NCI-H524 (cell line): Measurements from ENCODE around the gene SLC43A2.

Source experiments
- DNase-seq, 2 experiments: peaks; one replicate each; lab custom pipeline; 2025; lab: John Stamatoyannopoulos, UW

SLC43A2 gene

DNA sequence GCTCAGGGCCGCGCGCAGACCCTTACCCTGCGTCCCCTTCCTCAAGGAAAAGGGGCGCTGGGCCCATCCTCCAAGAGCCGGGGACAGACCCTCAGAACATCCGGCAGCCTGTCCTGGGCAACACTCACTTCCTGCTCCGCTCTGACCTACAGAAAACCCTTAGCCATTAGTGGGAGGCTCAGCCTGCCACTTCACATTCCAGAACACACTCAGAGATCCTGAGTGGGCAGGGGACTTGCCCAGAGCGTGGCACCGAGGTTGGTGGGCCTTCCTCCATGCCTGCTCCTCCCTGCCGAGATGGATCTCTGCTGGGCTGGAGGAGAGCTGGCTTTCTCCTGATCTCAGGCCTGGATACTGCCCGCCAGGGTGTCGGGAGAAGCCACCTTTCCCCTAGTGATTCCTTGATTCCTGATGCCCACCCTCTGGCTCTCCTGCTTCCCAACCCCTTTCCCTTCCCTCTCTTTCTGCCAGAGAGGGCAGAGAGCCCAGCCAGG, 15.4 kb upstream of the SLC43A2 start:
- DNase-seq = no peak

DNA sequence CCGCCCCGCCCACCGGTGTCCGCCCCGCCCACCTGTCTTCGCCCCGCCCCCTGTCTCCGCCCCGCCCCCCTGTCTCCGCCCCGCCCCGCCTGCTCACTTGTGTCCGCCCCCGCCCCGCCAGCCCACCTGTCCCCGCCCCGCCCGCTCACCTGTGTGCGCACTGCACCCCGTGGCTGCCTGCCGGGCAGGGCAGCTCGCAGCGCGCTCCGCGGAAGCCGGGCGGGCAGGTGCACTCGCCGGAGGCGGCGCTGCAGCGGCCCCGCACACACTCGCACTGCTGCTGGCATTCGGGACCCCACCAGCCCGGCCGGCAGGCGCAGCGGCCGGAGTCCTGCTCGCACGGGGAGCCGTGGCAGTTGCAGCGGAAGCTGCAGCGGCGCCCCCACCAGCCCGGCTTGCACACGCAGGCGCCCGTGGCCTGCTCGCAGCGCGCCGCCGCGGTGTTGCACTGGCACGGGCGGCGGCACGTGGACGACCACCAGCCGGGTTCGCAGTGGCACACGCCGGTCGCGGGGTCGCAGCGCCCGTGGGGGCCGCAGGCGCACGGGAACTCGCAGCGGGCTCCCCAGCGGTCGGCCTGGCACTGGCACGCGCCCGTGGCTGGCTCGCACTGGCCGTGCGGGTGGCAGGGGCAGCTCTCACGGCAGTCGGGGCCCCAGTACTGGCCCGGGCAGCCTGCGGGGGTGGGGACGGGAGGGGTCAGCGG, 14.8 kb upstream of the SLC43A2 start:
- peak in 1 of 2 experiments; percentile 49 for DNase-seq

DNA sequence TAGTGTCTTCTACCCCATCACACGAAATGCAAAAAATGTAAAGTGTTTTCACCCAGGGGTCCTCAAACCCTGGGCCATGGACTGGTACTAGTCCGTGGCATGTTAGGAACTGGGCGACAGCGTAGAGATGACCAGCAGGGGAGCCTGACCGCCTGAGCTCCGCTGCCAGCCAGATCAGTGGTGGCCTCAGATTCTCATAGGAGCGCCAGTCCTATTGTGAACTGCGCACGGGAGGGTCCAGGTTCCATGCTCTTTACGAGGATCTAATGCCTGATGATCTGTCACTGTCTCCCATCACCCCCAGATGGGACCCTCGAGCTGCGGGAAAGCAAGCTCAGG, 12.4 kb upstream of the SLC43A2 start:
- DNase-seq = no peak

DNA sequence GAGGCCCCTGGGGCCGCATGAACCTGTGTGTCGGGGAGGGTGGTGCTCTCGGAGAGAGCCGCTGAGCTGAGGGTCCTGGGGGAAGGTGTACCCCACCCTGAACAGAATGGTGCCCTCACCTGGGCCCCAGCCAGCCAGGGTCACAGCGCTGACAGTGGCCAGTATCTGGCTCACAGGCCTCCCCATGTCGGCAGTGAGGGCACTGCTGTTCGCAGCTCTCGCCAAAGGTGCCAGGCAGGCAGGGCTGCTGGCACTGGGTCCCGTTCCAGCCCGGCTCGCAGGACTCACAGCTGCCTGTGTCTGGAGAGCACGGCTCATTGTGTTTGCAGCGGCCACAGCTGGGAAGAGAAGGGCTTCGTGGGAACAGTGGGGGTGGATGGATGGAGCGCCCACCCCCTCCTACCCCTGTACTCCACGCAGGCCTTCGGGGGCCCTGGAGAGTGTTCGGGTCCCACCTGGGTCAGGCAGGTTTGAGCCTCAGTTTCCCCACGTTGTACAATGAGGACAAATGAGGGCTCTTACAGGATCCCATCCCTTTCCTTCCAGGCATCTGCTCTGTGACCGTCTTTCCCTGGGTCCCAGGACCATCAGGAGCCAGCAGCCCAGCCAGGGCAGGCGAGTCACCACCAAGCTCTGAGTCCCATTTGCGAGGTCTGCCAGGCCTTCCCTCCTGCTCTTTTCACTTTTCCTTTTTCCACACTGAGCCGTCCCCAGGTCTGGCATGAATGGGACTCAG, 11.9 kb upstream of the SLC43A2 start:
- peak in 1 of 2 experiments; percentile 15 for DNase-seq

DNA sequence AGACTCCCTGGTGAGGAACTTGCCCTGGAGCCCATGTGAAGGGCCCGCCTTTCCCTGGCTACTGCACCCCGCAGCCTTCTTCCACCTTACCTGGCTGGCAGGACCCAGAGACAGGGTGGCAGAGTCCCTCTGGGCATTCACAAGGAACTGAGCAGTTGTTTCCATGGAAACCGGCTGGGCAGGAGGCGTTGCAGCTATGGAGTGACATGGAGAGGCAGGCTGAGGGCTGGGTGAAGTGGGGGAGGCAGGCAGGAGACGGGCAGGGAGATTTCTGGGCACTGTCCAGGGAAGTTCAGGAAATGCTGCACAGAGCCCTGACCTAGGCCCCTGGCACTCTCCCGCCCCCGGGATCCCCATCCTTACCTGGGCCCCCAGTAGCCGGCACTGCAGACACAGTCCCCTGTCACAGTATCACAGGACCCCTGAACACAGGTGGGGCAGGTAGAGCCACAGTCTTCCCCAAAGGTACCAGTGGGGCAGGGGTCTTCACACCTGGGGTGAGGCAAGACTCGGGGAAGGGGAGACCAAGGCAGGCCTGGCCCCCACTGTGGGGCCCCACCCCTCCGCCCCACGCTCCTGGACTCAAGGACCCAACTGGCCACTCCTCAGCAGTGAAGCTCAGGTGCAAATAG, 11.0 kb upstream of the SLC43A2 start:
- DNase-seq = peak; percentile 15 to 33

DNA sequence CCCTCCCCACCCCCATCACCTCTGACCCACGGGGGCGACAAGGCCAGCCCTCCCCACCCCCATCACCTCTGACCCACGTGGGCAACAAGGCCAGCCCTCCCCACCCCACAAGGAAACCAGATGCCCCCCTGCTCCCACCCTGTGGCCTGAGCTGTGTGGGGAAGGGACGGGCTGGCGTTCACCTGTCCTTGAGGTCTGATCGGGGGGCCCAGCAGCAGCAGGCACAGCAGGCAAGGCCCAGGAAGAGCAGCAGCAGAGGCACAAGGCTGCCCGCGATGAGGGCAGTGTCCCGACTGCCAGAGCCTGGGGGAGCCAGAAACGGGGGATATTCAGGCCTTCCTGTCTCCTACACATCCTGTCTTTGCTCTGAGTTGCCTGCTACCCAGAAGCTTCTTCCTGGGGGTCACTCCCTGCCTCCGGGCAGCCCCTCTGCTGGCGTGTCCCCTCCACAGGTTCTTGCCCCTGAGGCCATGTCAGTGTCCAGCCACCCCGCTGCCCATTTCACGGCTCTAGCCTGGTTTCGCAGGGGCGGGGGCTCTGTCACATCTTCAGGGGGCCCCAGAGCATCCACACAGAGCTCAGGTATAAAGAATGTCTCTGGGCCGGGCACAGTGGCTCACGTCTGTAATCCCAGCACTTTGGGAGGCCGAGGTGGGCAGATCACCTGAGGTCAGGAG, 10.1 kb upstream of the SLC43A2 start:
- DNase-seq = no peak

DNA sequence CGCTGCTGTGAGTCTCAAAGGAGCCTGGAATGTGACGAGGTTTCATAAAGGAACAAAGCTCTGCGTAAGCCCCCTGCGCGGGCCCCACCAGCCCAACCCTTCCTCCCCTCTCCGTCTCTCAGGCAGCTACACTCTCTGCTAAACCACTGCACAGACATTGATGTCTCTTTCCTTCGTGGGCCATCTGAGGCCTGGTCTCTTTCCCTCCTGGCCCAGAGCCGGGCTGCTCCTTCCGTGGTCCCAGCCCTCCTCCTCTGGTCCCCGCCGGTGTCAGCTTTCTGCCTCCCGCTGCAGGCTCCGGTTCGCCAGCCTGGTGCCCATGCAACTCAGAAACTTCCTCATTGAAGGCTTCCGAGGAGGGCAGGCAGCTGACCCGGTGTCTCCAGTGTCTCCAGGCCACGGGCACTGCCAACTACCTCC, 9.5 kb upstream of the SLC43A2 start:
- no peak for DNase-seq

DNA sequence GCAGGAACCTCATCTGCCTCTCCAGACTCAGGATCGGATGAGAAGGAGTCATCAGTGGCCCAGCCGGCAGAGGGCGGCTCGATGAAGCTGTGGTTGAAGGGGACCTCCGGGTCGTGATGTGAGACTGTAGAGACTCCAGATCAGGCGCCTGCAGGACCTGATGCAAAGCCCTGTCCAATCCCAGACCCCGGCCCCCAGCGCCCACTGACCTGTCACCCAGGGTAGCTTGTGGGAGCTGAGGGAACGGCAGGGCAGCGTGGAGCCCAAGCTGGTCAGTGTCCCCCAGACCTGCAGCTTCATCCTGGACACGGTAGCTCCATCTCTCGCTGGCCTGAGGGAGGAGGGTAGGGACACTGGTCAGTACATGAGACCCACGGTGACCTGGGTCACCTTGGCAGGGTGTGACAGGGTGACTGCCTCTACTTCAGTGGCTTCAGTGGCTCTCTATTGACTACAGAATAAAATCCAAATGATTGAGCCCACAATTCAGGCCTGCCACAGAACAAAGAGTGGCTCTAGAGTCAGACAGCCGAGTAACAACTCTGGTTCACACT, 8.2 kb upstream of the SLC43A2 start:
- DNase-seq = no peak

DNA sequence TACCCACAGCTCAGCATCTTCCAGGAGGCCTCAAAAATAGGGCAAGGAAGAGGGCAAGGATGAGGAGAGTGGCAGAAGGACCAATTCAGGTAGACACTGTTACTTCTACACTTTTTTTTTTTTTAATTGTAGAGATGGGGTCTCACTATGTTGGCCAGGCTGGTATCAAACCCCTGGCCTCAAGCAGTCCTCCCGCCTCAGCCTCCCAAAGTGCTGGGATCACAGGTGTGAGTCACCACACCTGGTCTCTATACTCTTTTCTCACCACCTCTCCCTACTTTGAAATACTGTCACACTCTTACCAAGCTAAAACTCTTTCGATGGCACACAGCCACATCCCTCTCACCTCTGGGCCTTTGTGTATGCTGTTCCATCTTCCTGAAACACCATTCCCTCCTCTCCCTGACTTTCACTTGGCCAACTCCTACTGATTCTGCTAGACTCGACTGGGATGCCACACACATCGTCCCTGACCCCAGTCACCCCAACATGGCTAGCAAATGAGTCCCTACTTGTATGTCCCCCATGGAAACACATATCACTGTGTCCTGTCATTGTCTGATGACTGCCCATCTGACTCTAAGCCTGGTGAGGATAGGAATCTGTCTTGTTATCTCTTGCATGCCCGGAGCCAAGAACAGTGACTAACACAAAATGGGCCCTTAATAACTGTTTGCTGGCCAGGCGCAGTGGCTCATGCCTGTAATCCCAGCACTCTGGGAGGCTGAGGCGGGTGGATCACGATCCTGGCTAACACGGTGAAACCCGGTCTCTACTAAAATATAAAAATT, 7.2 kb upstream of the SLC43A2 start:
- no peak for DNase-seq

DNA sequence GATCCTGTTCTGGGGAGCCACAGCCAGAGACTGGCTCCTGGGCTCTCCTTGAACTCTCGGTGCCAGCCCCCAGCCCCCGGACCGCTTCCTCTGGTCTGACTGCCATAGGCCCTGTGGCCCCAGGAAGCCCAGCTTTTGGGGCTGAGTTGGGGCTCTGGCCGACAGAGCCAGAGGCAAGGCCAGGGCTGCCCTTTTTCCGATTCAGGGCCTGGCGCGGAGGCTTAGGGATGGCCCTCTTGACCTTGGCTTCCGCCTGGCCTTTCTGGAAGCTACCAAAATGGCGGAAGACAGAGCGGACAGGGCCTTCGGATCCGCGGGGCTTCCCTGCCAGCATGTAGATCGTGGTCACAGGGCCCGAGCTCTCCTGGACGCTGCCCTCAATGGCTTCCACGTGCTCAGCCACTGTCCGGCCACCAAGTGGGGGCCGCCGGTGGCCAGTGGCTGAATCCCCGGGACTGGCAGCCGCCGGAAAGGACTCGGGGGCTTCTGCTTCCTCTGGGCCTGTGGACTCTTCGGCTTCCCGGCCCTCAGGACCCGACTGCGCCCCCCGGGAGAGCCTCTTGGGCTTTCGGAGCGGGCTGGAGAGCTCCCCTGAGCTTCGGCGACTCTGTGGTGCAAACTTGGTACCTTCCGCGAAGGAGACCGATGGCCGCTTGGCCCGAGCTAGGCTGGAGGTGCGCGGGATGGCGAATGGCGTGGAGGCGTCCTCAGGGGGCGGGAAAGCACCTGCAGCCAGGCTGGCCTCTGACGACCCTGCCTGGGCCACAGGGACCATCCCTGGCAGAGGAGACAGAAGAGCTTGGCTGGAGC, 6.4 kb upstream of the SLC43A2 start:
- no peak for DNase-seq

DNA sequence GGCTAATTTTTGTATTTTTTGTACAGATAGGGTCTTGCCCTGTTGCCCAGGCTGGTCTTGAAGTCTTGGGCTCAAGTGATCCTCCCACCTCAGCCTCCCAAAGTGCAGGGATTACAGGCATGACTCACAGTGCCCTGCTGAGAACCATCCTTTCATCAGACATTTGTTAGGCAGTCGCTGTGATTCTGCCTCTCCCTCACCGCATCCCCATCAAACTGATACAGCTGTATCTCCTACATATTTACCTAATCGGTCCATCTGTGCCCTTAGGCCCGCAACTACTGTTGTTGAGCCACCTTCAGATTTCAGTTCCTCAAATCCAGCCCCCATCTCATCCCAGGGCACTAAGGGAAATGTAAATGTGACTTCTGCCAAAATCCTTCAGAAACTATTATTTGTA, 2.0 kb upstream of the SLC43A2 start:
- no peak for DNase-seq

DNA sequence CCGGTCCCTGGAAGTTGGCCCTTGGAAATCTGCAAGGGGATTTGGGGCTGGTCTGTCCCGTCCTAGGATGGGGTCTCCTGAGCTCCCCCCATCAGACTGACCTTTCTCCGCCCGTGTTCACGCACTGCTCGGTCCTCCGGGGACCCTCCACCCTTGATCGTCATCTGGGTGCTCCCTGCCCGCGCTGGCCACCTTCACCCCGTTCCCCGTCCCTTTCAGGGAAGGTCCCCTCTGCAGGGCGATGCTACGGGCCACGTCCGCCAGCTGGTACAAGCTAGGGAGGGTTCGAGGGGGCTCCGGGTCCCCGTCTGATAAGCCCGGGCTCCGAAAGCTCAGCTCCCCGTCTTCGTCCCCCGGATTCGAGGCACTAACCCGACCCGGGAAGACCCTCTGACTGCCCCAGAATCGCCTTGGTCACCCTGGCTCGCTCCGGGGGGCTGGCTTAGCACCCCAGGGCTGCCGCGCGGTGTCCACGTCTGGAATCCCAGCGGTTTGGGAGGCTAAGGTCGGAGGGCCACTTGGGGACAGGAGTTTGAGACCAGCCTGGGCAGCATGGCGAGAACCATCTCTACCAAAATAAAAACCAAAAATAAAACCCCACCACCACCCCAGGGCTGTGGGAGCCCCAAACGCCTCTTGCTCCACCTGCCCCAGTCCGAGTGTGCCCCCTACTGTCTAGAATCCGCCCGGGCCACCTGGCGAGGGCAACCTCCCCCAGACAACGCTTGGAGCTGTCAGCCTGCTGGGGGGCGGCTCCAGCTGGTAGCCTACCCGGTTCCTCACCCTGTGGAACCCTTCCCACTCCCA, 1.1 kb upstream of the SLC43A2 start:
- DNase-seq = peak; percentile 15 to 49

DNA sequence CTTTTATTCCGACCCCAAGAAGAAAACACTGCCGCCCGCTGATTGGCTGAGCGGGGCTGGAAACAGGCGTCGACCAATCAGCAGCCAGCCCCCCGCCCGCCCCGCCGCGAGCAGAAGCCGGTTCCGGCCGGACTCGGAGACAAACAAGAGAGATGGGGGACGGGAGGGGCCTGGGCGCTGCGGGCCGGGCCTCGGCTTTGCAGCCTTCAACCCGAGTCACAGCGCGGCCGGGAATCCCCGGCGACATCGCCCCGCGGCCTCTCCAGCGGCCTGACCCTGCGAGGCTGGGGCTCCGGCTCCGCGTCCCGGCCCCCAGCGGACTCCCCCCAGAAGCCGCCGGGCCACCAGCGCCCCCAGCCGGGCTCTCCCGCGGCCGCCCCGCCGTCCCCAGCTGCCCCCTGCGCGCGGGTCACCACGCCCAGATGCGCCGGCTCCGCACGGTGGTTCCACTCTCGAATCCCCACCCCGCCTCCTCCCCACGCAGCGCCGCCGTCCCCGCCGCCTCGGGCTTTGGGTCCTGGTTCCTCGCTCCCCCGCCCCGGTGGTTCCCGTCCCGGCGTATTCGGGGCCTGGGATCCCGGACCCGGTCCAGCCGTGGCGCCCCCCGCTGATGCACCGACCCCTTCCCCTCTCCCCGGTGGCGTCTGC, 346 bp upstream of the SLC43A2 start:
- peak; percentile 89 to 93 for DNase-seq

DNA sequence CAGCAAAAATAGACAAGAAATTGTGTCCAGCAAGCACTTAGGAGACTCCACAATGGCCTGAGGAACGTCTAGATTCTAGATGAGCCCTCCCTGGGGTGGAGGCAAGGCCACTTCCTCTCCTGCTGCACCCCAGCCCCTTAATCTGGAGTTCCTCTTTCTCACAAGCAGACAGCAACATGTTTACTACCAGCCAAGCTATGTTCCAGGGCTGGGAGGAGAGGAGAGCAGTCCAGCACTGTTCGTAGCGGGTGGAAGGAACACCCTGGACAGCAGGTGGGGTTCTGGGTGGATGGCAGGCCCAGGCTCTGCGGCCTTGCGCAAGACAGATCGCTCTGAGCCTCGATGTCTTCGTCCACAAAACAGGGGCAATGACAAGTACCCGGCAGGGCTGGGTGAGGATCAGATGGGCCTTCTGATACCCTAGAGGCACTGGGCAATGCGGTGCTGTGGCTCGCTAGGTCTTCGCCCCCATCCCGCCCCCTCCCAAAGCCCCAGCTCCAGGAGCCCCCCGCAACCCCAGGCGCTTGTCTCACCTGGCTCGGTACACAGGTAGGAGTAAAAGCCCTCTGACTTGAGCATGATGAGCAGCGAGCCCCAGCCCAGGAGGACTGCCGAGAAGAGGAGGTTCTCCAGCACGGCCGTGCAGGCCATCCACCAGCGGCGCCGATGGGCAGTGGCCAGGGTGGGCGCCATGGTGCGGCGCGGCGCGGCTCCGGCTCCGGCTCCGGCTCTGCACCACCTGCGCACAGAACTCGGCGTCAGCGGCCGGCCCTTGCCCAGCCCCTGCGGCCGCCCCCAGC, 1.3 kb downstream of the SLC43A2 start:
- no peak for DNase-seq

DNA sequence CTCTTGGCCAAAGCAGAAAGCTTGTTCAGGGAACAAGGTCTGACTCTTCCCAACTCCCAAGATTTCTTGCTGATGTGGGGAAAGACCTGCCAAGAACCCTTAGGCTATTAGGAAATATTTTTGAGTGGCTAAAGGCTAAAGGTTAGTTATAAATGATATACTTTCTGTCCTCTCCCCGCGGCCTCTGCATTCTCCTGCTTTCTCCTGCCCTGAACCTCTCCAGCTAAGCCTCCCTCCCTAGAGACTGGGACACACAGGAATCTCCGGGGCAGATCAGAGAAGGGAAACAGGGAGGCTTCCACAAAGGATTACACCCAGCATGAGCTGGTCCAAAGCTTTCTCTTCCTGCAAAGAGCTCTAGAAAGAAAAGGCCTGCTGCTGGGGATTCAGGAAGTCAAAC, 2.3 kb downstream of the SLC43A2 start:
- no peak for DNase-seq

DNA sequence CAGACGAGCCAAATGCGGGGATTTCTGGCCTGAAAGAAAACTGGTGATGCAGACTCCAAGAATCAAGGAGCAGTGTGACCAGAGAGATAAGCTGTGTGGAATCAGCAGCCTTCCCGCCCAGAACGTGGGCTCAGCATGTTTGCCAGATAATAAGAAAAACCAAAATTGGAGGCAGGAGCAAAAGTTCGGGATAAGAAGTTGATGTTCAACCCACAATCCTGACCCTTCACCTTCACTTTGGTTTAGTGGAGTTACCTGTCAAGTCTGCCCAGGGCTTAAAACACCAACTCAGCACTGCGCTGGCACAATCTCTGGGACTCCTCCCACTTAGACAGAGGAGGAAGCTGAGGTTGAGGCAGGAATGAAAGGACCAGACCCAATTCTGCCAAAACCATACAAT, 3.1 kb downstream of the SLC43A2 start:
- no peak for DNase-seq

DNA sequence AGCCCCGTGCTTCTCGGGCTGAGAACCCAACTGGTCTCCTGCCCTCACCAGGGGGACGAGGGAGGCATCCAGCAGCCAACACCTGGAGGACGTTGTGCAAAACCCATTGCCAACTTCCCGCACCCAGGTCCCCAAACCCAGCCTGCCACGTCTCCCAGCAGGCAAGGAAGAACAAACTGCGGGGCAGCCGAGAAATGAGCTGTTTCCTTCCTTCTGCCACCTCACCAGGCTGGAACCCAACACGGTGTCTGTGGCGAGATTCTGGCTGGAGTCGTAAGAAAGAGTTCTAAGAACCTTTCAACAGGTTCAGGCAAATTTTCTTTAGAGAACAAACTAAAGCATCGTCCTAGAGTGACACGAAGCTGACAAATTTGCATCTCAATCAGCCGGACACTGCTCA, 3.6 kb downstream of the SLC43A2 start:
- DNase-seq = no peak

DNA sequence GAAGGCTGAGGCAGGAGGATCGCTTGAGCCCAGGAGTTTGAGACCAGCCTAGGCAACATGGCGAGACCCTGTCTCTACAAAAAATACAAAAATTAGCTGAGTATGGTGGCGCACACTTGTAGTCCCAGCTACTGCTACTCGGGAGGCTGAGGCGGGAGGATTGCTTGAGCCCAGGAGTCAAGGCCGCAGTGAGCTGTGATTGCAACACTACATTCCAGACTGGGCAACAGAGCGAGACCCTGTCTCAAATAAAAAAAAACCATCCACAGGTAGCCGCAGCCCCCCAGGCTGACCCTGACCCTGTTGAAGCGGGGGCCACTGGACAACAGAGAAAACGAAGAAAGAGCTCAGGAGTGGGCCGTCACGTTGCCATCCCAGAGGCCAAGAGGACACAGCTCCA, 4.0 kb downstream of the SLC43A2 start:
- DNase-seq = no peak
